HuH-7.5 (cell line): ENCODE results near the gene HPCA.

ENCODE experiments used
- DNase-seq: peaks from one replicate; pipeline ENCODE4 v3.0.0; 2011; ENCODE audit warnings: low spot score

Gene HPCA

DNA sequence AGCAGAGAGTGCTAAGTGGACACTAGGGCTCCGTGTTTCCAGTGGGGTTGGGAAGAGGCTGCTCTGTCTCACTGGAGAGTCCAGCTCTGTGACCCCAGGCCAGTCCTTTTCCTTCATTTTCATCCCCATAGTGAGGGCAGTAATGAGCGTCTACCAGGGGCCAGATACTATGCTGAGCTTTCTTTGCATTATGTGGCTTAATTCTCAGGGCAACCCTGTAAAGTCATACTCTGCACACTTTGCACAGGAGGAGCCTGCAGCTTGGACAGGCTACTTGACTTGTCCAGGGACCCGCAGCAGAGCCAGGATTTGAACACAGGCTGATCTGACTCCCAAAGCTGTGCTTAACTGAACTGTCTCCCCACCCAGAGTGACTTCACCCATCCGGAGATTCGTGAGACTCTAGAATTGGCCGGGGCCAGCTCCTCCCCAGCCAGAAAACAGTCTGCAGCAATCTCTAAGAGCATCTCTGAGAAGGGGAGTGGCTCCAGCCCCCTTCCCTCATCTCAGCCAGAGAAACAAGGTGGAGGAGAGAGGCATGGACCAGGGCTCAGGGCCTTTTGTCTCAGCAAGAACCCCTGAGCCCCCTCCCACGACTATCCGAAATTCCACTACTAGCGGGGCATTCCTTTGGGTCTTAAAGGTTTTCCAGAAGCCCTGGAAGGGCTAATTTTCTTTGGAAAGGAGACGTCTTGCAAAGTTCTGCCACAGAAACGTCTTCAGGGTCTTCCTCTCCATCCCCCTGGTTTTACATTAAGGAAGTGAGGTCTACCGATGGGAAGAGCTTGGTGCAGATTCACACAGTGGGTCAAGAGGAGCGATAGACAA lies 14.7 kb upstream of the HPCA start:
- DNase-seq: no peak

GRCh38 chr1:32872192-32872460 lies 14.2 kb upstream of the HPCA start:
- no peak for DNase-seq

DNA sequence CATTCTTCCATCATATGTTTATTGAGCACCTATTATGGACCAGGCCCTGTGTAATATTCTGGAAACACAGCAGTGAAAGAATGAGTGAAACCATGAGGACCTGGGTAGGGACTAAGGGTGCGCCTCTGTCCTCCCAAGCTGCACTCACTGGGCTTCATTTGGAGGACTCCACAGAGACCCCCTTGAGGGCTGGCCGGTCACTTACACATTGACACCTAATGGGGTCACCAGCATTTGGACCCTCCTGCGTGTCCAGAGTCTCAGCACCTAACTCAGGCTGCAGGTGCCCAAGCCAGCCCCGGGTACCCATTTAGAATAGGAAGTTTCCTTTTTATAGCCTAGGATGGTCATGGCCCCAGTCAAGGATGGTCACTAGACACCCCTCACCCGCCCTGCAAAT lies 12.8 kb upstream of the HPCA start:
- no peak for DNase-seq

DNA sequence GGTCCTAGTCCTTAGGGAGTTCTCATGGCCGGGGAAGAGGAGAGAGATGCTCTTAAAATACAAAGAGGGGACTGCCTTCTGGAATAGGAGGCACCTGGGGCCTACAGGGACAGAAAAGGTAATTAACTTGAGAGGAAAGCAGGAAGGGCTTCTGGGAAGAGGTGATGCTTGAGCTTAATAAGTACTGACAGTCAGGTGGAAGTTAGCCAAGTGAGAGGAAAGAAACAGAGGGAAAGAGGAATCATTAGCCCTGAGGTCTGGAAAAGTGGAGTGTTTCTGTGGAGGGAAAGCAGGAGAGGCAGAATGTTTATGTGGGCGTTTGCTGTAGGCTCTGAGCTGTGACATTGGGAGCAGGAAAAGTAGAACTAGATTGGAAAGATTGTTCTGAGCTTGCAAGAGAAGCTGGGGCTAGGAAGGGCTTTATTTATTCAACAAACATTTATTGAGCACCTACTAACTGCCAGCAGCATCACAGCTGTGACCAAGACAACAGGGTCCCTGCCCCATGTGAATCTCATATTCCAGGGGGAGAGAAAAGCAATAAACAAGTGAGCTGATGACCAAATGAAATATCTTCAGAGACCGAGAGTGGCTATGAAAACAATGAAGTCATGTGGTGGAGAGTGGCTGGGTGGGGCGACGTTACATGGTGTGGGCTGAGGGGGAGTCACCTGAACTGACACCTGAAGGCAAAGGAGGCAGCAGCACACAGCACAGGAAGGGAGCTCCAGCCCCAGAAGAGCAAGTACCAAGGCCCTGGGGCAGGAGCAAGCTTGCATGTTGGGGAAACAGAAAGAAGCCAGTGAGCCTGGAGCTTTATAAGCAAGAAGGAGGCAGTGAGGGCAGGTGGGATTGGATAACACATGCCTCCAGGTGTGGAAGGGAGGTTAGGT lies 11.2 kb upstream of the HPCA start:
- no peak for DNase-seq

DNA sequence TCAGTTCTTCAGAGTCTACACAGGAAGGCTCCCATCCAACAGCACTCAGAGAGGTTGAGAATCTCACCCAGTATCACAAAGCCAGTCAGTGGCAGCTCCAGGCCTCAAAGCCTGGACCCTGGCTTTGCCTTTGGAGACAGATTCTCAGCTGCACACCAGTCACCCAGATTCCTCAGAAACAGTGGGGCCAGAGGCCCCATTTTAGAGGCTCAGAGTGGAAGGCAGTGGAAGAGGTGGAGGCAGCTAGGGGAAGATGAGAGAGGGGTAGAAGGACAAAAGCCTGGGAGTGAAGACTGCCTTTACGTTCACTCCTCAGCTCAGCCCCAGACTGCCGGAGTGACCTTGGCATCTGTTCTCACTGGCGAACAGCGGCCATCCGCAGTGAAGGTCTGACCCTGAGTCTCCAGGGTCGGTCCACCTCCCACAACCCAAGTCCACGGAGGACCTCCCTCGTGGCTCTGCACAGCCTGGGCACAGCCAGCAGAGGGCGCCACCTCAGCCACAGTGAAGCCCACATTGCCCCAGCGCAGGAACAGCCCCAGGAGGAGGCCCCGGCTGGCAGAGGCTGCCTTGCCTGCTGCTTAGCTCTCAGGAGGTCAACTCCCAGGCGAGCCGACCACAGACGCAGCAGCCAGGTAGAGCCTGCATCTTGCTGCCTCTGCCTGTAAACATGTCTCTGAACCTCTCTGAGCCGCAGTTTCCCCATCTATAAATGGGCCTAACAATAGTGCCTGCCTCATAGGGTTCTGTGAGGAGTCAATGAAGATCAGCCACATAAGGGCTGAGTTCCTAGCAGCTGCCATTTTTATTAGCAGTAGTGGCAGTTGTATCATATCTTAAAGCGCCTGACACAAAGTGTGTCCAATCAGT lies 9.7 kb upstream of the HPCA start:
- peak; percentile 89 for DNase-seq

DNA sequence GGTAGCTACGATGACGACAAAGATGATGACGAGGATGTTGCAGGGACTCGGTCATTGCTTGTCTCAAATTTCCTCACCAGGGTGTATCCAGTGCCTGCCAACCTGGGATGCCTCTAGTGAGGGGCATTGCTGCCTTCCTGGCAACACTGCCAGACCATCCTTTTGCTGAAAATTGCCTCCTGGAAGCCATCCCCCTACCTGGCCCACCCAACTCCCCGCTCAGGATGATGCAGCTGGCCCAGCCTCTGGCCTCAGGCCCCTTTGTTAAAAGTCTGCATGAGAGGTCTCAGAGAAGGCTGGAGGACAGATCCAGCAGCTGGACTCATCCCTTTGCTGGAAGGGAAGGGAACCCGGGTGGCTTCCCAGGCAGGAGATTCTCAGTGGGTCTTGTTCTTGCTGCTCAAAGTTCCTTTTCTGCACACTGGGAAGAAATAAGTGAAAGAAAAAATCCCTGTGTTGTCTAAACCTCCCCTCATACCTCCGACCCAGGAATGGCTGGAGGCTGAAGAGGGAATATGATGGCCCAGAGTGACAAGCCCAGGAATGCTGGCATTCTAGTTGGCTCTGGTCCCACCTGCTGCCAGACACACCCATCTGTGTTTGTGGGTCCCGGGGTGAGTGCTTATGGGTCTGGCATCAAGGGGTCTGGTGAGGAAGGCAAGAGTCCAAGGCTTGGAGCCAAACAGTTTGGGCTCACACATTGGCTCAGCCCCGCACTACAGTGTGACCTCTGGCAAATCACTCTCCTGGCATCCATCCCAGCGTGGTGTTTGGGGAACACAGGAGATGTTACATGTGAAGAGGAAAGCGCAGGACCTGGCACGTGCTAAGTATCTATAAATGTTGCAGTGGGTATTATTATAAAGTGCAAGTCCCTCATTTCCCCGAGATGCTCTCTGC lies 8.8 kb upstream of the HPCA start:
- no peak for DNase-seq

GRCh38 chr1:32878183-32878582 lies 8.1 kb upstream of the HPCA start:
- no peak for DNase-seq

GRCh38 chr1:32878637-32879041 lies 7.7 kb upstream of the HPCA start:
- DNase-seq: no peak

- DNase-seq: no peak
Observed at GRCh38 chr1:32881291-32881690, 5.0 kb upstream of the HPCA start.

DNA sequence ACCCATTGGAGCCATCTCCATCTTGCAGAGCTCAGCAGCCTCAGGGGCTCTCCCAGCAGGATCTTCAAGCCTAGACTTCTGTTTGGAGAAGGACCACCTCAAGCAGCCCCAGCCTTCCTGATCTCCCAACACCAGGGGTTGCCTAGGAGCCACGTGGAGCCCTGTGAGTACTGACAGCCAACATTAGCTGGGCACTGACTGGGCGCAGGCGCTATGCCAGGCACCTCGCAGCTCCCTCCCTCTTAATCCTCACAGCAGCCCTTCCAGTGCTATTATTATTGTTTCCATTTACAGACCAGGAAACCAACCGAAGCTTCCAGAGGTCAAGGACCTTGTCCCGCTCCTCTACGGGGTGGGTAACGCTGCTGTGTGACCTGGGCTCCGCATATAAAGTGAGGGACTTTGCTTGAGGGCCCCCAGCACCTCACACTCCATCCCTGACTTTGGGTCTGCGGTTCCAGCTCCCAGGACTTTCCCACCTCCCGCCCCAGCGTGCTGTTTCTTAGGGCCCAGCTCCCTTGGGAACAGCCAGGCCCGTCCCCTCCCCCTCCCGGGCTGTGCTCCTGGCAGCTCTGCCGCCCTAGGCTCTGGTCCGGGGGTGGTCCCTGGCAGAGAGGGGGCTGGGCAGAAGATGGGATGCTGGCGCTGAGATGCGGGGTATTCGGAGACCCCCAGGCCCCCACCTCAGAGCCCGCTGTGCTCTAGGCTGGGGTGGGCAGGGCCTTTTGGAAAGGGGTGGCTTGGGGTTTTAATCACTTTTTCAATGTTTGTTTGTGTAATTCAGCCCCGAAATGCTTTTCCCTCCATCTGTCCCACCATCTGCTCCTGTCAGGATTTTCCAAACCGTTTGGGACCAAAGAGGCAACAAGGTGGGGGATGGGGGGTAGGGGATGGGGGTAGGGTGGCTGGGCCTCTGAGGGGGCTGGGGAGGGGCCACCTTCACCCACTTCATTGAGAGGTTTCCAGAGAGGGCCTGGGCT lies 4.1 kb upstream of the HPCA start:
- no peak for DNase-seq

- no peak for DNase-seq
Observed at GRCh38 chr1:32883338-32884031, 2.8 kb upstream of the HPCA start.

DNA sequence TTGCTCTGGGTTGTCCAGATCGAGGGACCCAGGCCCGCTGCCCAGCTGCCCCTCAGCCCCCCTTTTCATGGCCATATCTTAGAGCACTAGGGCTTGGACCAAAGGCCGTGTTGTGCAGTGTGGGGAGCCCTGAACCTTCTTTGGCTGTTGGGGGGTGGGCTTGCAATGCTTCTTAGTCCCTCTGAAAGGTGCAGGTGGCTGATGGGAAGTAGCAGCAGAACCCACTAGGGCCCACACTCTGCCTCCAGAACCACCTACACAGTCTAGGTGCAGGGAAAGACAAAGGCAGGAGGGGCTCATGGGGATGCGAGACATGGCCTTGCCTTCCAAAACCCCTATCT lies 2.3 kb upstream of the HPCA start:
- no peak for DNase-seq

DNA sequence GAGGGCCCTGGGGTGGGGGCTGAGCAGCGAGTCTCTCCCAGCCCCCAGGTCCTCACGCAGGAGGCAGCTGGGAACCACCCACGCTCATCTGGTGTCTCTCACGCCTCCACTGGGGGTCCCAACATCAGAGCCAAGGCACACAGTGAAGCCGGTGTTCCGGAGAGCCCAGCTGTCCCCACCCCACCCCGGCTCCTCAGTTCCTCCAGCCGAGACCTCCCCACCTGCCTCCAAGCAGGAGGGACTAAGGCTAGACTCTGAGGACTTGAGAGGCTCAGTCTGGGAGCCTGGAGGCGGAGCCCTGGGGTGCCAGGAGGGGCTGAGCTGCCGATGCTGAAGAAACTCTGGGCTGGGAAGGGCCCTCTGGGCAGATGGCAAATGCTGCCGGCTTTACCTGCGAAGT lies 1.6 kb upstream of the HPCA start:
- DNase-seq: no peak

DNA sequence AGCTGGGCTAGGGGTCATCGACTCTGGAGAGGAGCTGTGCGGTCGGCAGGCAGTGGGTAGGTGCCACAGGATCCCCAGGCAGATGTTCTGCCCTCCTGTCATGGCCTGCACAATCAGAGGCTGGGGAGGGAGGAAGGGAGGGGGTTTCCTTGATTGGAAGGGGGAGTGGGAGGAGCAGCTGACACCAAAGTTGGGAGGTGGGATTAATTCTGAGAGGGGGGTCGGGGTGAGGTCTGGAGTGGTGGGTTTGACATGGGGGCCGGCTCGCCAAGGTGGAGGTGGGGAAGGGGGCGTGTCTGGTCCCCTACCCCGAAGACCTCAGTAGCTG lies 651 bp upstream of the HPCA start:
- DNase-seq: no peak

DNA sequence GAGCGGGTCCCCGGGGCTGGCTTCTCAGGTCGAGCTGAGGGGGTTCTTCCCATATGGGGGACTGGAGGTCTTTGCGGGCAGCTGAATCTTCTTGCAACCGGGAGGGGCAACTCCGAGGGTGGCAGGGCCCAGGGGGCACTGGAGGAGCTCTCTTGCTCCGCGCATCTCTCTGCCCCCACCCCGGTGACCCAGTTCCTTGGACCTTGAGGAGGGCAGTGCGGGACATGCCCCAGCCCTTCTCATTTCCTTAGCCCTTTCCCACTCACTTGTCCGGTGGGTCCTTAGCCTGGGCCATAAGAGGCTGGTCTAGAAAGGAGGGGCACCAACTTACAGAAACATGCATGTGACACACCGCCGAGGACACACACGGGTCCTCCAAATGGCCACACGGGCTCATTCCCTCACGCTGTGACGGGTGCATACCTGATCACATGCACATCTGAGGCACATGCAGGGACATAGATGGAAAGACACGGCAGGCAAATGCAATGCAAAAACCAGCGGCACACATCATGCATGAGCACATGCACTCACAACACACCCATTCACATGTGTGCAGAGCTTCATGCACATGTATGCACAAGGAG lies 630 bp downstream of the HPCA start:
- DNase-seq: no peak

DNA sequence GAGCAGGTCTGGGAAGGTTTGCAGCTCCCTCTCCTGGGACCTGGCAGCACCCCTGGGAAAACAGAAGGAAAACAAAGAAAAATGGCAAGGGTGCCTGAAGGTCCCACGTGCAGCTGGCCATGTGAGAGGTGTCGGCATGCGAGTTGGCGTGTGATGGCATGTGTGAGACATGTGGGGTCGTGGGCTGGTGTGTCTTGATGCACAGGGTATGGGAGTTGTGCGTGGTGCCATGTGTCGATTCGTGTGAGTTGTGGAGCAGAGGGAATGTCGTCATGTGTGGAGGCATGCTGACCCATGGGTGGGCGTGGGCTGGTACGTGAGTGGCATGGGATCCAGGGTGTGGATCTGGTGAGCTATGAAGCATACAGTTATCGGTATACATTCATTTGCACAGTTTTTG lies 1.3 kb downstream of the HPCA start:
- no peak for DNase-seq

DNA sequence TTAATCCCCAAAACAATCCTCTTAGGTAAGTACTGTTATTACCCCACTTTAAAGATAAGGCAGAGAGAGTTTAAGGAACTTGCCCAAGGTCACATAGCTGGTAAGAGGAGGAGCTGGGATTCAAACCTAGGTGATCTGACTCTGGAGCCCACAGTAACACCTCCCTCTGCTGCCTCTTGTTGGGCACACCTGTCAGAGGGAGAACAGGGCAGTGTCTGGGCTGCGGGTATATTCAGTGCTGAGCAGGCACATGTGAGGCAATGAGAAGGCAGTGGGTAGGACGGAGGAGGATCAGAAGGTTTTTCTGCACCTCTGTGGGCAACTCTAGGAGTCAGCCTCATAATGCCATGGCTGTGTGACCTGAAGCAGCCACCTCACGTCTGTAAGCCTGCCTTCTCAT lies 1.8 kb downstream of the HPCA start:
- DNase-seq: no peak

GRCh38 chr1:32888677-32889420 lies 2.6 kb downstream of the HPCA start:
- DNase-seq: no peak

GRCh38 chr1:32889731-32890278 lies 3.5 kb downstream of the HPCA start:
- DNase-seq: no peak
